C4-2B (cell line): Measurements from ENCODE around the gene DNALI1.
"Not testable (repeated sequence)": the region's sequence is repeated elsewhere in the genome, so short reads cannot be mapped to it uniquely, and the experiment has no call there.

Experiments
- ZFX ChIP-seq: fragments of 450-650 bp; IDR thresholded peaks from 2 replicates; pipeline ENCODE4 v1.6.1; 2017
- TF ChIP-seq, protein P1 (sequence below): fragments of 450-650 bp; conservative IDR thresholded peaks from 2 replicates; pipeline ENCODE4 v1.5.1; 2017; ENCODE audit warnings: mild to moderate bottlenecking

DNA sequence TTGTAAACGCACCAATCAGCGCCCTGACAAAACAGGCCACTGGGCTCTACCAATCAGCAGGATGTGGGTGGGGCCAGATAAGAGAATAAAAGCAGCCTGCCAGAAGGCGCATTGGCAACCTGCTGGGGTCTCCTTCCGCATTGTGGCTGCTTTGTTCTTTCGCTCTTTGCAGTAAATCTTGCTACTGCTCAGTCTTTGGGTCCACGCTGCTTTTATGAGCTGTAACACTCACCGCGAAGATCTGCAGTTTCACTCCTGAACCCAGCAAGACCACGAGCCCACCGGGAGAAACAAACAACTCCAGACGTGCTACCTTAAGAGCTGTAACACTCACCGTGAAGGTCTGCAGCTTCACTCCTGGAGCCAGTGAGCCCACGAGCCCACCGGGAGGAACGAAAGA lies 37.8 kb upstream of the DNALI1 start:
- TF ChIP-seq, protein P1, sequence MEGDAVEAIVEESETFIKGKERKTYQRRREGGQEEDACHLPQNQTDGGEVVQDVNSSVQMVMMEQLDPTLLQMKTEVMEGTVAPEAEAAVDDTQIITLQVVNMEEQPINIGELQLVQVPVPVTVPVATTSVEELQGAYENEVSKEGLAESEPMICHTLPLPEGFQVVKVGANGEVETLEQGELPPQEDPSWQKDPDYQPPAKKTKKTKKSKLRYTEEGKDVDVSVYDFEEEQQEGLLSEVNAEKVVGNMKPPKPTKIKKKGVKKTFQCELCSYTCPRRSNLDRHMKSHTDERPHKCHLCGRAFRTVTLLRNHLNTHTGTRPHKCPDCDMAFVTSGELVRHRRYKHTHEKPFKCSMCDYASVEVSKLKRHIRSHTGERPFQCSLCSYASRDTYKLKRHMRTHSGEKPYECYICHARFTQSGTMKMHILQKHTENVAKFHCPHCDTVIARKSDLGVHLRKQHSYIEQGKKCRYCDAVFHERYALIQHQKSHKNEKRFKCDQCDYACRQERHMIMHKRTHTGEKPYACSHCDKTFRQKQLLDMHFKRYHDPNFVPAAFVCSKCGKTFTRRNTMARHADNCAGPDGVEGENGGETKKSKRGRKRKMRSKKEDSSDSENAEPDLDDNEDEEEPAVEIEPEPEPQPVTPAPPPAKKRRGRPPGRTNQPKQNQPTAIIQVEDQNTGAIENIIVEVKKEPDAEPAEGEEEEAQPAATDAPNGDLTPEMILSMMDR: not testable (repeated sequence)
- not testable (repeated sequence) for TF ChIP-seq ZFX
